HG02763 (cell line): ENCODE measurements around the gene SCGB1A1.

Source experiments
- ATAC-seq: cut with Tn5 transposase; IDR thresholded peaks from one replicate; pipeline ENCODE4 v1.9.1; 2021; ENCODE audit warnings: mild to moderate bottlenecking, moderate library complexity; ENCODE audit not compliant: unreplicated experiment

Gene SCGB1A1

DNA sequence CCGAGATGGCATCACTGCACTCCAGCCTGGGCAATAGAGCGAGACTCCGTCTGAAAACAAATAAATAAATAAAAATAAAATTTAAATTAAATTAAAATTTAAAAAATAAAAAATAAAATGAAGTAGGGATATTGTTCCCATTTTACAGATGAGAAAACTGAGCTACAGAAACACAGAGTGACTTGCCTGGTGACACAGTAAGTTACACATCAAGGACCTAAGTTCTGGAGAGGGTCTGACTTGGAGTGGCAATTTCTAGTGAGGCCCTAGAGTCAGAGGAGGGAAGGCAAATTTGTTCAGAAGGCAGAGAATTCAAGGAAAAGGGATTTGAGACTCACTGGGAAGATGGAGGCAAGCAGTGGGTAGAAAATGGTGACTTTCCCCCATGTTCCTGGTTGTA, 2.0 kb downstream of the SCGB1A1 start:
- no peak for ATAC-seq

DNA sequence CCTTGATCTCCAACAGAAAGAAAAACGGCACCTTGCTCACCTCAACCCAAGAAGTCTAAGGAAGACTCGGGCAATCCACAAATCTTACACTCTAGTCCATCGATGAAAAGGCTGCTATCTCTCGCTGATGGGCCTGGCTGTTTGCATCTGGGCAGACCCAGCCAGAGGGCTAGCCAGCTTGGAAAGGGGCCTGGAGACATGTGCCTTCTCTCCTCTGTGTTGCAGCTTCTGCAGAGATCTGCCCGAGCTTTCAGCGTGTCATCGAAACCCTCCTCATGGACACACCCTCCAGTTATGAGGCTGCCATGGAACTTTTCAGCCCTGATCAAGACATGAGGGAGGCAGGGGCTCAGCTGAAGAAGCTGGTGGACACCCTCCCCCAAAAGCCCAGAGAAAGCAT, 3.2 kb downstream of the SCGB1A1 start:
- ATAC-seq = no peak

DNA sequence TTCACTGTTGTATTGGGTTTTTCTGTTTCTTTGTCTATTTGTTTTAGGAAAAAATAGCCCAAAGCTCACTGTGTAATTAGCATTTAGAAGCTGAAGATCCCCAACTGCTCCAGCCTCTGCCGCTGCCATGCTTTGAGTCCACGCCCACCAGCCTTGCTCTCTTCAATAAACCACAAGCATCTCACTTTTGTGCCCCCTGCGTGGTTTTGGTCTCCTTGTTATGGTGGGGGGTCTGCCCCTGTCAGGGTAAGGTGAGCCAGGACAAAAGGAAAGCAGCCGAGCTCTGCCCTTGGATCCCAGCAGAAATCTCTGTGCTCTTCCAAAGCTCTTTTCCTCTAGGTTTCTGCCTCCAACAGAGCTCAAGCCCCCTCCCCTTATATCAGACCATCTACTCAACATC, 4.2 kb downstream of the SCGB1A1 start:
- no peak for ATAC-seq

DNA sequence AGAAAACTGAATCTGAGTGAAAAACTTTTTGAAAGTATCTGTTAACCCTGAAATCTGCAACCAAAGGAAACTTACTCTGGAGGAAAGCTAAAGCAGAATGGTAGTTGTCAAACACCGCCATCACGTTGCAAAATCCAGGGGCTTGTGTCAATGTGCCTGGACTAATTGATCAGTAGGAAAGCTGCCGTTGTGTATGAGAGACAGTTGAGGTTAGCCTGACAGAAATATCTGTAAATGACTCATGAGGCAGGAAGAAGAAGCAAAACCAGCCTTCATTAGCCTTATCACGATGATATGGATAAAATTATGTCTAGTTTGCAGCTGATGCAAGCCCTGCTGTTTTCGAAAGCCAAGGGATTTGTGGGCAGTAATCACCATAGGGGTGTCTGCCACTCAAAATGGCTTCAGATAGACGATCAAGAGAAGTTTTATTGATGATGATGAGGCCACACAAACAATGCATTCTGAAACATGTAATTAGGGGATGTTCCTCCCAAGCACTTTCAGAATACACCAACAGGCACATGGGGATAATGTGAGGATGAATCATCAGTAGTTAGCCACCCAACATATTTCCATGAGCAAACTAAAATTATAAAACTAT, 8.9 kb downstream of the SCGB1A1 start:
- no peak for ATAC-seq

DNA sequence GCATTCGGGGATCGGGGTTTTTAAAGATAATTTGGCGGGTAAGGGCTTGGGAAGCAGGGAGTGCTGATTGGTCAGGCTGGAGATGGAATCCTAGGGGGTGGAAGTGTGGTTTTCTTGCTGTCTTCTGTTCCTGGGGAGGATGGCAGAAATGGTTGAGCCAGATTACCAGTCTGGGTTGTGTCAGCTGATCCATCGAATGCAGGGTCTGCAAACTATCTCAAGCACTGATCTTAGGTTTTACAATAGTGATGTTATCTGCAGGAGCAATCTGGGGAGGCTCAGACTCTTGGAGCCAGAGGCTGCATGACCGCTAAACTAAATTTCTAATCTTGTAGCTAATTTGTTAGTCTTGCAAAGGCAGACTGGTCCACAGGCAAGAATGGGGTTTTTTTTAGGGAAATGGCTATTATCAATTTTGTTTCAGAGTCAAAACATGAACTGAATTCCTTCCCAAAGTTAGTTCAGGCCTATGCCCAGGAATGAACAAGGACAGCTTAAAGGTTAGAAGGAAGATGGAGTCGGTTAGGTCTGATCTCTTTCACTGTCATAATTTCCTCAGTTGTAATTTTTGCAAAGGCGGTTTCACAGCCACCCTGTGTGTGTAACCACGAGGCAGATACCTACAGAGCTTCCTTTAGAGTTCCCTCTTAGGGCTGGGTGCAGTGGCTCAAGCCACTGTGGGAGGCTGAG, 10.2 kb downstream of the SCGB1A1 start:
- ATAC-seq = no peak

DNA sequence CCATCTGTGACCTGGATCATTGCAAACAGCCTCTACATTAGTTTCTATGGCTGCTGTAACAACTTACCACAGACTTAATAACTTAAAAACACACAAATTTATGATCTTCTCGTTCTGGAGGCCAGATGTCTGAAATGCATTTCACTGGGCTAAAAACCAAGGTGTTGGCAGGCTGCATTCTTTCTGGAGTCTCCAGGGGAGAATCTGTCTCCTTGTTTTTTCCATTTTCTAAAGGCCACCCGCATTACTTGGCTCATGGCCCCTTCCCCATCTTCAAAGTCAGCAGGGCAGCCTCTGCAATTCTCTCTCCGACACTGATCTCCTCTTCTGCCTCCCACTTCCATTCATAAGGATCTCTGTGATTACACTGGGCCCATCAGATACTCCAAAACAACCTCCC, 11.6 kb downstream of the SCGB1A1 start:
- ATAC-seq = no peak

DNA sequence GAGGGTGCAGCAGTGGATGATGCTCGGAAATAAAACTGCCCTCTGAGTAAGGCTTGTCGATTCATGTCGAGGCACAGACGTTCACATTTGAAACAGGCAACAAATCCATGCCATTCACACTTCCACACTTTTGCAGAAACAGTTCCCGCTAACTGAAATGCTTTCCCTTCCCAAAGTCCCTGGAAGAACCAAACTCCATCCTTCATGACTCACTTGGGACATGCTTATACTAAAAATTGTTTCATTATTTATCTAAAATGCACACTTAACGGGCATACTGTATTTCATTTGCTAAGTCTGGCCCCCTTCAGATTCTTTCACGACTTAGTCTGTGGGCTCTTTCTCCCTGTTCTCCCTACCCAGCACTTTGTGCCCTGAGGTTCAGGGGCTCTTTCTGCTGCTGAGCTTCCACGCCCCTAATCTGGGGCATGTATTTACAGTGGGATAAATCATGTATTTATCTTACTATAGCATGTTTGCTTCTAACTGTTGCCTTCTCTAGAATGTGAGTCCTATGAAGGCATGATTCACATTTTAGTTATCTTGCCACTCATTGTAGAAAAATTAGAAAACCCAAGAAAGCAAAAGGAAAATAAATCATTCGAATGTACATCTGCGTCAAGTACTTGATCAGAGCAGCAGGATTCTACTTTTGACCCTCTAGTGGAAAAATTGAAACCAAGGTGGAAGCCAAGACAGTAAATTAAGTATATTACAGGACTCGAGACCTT, 12.5 kb downstream of the SCGB1A1 start:
- no peak for ATAC-seq

DNA sequence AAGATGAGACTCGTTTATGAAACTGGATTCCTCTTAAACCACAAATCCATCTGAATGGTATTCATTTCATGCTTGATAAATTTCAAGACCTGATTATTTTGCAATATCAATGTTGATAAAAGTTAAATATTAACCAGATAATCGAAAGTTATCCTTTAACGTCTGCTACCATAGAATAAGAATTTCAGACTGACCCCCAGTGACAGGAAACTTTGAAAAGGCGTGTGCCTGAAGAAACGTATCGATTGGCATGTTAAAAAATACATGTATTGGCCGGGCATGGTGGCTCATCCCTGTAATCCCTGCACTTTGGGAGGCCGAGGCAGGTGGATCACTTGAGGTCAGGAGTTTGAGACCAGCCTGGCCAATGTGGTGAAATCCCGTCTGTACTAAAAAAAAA, 13.9 kb downstream of the SCGB1A1 start:
- ATAC-seq = no peak

DNA sequence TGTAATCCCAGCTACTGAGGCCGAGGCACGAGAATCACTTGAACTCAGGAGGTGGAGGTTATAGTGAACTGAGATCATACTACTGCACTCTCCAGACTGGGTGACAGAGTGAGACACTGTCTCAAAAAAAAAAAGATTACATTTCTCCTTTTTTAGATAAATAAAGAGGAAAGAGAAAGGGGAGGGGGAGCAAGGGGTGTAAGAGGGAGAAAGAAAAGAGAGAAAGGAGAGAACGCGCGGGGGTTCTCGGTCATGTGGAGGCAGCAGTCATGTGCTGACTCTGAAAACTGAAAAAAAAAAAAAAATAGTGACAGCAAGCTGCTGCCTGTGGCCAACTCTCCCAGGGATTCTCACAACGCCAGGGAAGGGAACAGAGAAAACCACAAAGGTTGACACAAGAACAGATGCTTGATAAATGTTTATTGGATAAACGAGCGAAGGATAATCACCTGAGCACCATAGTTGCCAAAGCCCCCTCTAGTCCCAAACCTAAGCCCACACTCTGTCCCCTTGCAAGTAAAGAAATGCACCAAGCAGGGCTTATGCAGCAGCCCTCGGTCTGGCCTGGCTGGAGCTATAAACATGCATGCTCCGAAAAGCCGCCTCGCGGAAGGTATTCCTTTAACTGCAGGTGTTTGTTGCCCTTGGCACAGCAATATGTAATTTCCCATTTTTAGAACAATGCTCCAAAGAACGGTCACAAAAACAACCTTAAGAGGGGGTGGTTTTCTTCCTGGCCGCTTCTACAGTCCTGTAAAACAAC, 14.5 kb downstream of the SCGB1A1 start:
- no peak for ATAC-seq

DNA sequence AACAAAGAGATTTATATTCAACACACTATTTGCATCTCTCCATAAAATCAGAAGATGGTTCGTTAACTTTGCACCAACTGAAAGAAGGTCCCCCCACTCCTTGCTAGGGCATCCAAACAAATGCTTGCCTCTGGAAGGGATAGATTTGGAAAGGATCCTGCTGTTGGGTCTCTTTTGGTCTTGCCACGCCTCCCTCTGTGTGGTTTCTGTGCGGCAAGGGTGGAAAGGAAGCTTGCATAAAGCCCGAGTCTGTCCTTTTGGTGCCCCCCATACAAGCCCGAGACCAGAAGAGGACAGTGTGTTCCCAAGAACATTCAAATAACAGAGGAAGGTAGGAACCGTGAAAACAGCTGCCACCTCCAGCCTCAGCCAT, 15.1 kb downstream of the SCGB1A1 start:
- no peak for ATAC-seq

DNA sequence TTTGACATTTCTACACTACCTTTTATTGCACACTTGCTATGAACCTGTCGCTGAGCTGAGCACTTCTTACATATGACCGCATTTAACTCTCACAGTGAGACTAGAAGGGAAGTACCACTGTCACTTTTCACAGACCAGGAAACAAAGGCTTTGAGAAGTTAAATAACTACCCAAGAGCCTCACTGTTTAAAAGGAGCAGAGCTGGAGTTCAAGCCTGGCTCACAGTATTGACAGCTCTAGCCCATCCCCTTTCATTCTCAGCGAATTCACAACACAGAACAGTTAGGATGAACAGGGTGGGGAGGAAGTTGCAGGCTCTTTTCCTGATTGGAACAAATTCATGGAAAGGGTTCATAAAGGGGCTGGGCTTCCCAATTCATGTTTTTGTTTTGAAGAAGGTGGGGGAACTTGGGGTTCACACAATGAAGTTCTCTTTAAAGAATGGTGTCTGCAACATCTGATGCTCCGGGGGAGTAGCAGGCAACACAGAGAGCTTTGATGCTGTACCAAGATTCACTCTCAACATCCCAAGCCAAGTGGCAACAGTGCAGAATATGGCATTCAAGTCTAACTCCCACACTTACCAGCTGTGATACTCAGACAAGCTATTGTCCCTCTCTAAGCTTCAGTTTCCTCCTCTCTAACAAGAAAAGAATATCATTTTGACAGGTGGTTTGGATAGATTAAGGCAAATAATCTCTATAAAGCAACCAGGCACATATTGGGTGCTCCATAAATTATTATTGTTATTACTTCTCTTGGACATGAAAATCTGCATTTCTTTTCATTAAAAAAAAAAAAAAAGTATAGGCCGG, 17.2 kb downstream of the SCGB1A1 start:
- ATAC-seq = no peak

DNA sequence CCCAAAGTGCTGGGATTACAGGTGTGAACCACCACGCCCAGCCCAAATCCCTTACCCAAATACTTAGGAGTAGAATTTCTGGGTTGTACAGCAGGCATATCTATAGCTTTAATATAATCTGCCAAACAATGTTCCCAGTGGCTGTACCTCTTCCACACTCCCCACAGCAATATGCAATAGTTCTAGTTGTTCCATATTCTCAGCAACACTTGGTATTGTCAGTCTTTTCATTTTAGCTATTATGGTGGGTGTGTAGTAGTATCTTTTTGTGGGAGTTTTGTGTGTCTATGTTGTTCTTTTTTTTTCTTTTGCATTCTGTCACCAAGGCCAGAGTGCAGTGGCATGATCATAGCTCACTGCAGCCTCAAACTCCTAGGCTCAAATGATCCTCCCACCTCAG, 18.8 kb downstream of the SCGB1A1 start:
- no peak for ATAC-seq

DNA sequence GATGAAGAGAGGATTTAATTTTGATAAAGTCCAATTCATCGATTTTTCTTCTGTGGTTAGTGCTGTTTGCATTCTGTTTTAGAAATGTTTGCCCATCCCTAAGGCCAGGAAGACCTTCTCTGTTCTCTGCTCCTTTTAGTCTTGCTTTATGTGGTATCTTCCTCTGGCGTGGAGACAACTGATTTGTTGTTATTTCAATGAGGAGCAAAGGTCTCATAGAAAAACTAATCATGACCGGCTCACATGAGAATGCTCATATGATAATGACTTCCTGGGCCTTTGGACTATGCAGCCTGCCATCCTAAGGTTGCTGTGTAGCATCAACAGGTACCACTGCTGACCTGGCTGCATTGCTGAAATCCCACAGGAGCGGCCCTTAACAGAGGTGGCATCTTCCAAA, 19.8 kb downstream of the SCGB1A1 start:
- ATAC-seq = no peak

DNA sequence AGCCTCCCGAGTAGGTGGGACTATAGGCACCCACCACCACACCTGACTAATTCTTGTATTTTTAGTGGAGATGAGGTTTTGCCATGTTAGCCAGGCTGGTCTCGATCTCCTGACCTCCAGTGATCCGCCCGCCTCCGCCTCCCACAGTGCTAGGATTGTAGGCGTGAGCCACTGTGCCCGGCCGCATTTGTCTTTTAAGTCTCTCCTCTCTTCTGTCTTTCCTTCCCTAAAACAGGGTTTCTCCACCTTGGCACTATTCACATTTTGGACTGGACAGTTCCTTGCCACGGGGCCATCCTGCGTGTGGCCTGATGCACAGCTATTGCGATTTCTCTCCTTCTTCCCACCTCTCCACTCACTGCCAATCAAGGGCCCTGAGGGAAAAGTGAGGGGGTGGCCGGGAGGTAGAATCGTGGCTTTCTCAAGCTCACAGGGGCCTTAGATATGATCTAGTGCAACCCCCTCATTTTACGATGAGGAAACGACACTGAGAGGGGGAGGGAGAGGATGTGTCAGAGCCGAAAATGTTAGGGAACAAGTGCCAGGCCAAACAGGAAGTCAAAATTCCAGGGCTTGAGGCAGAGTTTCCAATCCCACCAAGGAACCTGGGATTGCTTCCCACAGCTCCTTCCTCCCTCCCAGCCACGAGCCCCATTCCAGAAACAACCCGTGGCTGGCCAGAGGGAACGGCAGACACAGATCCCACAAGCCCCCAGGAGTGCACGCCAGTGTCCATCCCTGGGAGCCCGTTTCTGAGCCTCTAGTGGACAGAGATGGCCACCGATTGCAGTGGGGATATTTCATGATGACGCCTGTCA, 21.2 kb downstream of the SCGB1A1 start:
- ATAC-seq = no peak

DNA sequence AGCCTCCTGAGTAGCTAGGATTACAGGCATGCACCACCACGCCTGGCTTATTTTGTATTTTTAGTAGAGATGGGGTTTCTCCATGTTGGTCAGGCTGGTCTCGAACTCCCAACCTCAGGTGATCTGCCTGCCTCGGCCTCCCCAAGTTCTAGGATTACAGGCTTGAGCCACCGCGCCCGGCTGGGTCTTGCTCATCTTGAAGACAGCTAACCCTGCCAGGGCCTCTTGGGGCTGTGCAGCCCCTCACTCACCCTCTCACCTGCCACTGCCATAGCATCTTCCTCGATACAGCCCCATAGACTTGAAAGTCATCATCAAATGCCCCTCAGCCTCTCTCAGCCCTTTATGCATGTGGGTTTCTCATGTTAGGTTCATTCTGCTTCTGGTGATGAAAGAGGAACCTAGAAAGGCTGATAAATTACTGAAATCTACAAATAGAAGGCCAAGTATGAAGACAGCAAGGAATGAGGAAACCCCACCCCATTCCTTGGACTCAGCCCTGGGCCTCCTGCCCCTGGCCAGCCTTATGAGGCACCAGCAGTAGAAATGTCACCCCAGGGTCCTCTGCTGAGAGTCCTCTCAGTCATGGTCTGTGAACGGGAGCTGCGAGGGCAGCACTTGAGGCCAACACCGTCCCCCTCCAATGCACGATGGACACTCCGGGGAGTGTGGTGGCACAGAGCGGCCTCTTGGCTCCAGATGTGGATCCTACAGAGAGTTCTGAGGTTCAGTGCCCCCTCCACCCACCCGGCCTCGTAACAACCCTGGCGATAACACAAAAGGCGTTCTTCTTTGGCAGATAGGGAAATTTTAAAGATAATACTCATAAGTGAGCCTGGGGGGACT, 24.8 kb downstream of the SCGB1A1 start:
- ATAC-seq = no peak

DNA sequence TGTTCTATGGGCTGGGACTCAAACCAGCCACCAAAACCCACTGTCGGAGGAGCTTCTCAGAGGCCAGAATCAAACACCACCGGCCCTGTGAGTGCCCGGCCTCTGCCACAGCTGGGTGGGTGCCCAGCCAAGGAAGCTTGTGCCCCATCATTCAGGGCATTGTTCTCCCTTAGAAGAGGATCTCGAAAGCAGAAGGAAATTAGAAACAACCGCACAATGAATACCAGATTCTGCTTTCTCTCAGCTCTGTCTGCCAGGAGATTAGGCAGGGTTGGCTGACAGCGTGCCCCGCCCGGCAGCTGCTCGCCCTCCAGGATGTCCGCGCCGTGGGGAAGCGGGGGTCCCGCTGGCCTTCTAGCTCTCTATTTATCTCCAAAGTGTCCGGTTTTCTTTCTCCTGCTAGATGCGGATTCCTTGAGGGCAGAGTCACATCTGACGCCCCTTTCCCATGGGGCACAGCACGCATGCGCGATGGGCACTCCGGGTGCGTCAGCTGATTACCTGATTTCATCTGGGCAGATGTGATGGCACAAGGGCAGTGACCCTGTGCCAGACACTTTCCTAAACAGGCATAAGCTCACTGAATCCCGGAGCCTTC, 25.5 kb downstream of the SCGB1A1 start:
- no peak for ATAC-seq

DNA sequence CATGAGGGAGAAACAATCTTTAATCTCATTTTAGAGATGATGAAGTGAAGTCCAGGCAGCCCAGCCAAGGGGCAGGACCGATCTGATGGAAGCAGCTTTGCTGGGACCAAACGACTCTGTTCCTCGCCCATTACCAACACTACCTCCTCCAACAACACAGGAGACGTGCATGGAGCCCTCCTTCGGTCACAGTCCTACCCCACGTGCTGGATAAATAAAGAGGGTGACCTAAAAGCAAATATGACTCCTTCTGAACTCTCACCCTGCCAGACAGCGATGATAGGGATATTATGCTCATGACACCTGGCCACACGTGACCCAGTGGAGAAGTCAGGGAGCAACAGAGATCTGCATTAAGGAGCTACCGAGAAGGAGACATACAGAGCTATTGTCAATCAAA, 26.0 kb downstream of the SCGB1A1 start:
- no peak for ATAC-seq

DNA sequence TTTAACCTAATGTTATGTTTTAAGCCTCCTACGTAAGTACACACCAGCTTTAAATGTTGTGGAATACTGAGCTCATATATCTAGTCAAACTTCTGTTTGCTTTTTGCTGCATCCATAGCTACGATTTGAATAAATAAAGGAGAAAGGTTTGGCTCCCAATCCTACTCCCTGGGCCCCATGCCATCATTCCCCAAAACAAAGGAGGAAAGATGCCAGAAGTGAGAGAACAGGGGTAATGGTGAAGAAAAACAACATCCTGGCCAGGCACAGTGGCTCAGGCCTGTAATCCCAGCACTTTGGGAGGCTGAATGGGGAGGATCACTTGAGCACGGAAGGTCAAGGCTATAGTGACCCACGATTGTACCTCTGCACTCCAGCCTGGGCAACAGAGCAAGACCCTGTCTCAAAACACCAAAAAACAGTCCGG, 26.5 kb downstream of the SCGB1A1 start:
- no peak for ATAC-seq

DNA sequence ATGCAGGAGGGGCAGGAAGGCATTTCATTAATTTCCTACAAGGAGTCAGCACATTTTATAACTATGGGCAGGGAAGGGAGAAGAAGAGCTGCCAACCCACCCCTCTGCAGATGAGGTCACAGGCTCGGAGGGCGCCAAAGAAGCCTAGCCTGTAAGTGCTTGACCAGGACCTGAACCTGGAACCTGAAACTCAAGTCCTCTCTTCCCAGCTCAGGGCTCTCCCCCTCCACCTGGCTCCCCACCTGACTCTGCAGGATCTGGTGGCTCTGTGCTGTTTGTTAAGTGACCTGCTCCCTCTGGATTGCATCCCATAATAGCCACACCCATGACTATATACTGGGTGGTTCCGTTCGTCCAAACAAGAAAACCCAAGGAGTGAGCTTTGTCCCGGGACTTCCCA, 27.3 kb downstream of the SCGB1A1 start:
- ATAC-seq = no peak
